GM19035 (cell line): Measurements from ENCODE around the gene SNX5.

Experiments
- ATAC-seq: cut with Tn5 transposase; IDR thresholded peaks from one replicate; pipeline ENCODE4 v1.9.1; 2021; ENCODE audit not compliant: unreplicated experiment

SNX5 gene

DNA sequence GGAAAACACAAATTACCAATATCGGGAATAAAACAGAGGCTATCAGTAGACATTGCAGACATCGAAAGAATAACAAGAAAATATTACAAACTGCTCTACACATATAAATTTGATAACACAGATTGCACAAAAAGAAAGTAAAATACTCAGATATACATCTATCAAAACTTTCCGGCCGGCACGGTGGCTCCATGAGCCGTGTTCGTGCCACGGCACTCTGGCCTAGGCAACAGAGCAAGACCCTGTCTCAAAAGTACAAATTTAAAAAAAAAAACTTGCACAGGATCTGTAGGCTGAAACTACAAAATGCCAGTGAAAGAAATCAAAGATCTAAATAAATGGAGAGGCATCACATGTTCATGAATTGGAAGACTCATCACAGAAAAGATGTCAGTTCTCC, 49.4 kb downstream of the SNX5 start:
- ATAC-seq = no peak

DNA sequence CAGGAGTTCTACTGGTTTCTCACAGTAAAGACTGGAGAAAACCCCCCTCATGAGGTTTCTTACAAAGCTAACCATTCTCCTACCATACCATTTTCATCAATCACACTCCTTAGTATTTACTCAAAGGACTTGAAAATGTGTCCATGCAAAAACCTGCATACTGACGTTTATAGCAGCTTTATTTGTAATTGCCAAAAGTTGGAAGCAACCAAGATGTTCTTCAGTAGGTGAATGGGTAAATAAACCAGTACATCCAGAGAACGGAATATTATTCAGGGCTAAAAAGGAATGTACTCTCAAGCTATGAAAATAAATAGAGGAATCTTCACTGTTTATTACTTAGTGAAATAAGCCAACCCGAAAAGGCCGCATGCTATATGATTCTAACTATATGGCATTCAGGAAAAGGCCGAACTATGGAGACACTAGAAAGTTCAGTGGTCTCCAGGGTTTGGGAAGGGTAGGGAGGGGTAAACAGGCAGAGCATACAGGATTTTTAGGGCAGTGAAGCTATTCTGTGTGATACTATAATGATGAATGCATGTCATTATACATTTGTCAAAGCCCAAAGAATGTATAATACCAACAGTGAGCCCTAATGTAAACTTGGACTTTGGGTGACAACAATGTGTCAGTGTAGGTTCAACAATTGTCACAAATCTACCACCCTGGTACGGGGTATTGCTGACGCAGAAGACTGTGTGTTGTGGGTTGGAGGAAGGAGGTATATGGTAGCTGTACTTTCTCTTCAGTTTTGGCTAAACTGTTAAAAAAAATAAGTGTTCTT, 50.6 kb downstream of the SNX5 start:
- no peak for ATAC-seq

DNA sequence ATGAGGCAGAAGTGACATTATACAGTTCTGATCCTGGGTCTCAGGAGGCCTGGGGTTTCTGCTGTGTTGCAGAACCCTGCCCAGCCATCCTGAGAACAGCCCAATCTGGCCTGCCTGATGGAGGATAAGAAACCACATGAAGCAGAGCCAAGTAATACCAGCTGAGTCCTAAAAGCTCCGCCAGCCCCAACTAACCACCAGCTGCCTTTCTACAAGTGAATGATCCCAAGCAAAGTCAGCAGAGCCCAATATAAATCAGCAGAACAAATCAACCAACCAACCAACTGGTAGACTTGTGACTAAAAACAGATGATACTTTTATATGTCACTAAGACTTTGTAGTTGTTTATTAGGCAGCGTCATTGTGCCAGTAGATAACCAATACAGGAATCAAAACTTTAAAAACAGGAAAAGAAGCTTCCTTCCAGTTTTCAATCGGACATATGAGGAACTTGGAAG, 52.1 kb downstream of the SNX5 start:
- ATAC-seq = no peak

DNA sequence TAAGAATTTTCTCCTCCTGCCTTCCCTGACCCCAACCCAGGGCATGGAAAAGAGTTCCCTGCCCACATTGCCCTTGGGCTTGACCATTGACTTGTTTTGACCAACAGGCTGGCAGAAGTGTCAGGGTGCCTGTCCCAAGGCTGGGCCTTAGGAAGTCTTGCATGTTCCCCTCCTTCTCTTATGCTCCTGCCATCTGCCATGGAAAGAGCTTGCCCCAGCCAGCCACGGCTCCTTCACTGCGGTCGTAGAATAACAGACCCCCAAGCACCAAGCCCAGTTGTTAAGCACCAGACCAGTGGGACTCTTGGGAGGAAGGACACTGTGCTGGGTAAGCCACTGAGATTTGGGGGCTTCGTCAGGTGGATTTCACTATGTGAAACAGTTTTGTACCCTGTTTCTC, 53.6 kb downstream of the SNX5 start:
- ATAC-seq = no peak

DNA sequence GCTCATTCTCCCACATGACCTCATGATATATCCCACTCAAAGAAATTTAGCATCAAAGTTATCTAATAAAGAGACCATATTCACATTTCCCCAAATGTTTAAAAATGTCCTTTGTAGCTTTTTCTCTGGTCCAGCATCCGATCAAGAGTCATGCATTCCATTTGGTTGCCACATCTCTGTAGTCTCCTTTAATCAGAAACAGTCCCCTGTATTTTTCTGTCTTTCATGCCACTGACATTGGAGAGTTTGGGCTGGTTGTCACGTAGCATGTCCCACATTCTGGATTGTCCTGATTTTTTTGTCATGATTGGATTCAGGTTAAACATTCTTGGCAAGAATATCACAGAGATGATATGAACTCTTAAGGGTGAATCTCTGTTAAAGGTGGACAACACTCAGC, 55.7 kb downstream of the SNX5 start:
- no peak for ATAC-seq

DNA sequence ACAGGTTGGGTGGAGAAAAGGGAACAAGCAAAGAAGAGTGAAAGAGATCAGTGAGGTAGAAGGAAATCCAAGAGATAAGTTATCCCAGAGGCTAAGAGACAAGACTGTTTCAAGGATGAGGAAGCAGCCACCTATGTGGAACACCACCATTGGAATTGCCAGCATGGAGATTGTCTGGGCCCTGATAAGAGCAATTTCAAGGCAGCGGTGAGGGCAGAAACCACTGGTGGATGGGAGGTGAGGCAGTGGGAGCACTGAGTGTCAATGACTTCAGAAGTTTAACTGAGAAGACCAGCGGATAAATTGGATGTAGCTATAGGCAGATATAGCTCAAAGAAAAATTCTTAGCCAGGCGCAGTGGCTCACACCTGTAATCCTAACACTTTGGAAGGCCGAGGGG, 56.7 kb downstream of the SNX5 start:
- no peak for ATAC-seq

DNA sequence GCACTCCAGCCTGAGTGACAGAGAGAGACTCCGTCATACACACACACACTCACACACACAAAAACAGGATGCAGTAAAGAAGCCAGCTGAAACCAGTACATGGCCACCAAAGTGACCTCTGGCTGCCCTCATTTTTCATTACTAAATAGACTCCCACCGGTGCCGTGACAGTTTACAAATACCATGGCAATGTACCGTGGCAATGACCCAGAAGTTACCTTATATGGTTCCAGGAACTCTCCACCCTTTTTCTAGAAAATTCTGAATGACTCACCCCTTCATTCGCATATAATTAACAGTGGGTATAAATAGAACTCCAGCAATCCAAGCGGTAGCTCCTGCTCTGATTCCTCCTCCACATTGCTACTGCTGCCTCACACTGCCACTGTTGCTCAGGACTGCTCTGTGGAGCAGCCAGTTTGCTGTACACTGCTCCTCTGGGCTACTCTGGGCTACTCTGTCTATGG, 57.7 kb downstream of the SNX5 start:
- no peak for ATAC-seq

DNA sequence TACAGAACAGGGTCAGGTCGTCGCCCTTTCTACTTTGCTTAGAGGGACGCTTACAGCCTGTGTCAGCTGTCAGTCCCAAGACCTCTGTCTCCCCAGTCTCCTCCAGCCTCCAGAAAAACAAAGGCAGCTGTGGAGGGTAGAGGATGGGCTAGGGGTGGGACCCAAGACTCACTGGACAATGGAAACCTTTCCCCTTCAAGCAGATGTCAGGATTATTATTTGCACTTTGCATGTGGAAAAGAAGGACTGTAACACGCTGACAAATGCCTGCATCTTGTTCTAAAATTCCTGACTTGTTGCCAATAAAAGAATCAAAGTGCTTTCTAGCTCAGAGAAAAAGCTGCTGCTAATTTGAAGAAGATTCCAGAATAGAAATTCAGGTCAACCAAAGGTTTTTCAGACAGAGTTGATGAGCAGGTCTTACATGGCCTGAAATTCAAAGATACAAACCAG, 58.7 kb downstream of the SNX5 start:
- no peak for ATAC-seq

DNA sequence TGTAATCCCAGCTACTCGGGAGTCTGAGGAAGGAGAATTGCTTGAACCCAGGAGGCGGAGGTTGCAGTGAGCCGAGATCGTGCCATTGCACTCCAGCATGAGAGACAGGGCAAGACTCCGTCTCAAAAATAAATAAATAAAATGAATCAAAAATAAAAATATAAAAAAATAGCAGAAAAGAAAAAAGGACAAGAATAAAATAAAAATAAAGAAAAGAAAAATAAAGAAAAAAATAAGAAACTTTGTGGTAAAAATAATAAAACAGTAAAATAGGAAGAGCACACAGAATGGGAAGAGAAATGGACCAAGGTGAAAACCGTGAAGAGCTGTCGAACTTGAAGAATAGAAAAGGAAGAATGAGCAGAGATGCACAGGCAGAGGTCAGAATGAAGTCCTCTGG, 63.0 kb downstream of the SNX5 start:
- no peak for ATAC-seq

DNA sequence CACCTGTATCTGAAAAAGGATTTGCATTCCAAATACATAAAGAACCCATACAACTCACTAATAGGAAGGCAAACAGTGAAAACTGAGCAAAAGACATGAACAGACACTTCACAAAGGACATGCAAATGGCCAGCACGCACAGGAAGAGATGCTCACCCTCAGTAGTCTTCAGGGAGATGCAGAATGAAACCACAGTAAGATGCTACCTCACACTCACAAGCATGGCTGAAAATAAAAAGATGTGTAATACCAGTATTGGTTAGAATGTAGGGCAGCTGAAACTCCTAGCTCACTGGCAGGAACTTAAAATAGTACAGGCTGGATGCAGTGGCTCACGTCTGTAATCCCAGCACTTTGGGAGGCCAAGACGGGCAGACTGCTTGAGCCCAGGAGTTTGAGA, 64.6 kb downstream of the SNX5 start:
- peak; percentile 76 for ATAC-seq

DNA sequence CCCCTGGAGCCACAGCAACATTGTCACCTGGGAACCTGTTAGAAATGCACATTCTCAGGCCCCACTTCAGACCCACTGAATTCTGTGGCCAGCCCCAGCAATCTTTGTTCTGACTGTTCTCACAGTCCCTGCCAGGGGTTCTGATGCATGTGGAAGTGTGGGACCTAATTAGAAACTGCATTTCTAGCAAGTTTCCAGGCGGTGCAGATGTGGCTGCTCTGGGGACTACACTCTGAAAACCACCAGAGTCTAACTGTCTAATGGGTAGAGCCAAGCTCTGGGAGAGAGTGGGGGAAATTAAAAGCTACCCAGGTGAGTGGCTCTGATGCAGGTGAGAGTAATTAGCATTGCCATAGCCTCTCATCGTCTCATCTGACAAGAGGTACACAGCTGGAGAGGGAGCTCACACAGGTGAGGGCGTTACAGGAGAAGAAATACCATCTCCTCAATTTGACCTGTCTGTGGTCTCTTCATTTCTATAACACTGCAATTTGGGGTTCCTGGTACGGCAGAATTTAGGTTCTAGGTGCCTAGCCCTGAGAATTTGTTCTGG, 66.0 kb downstream of the SNX5 start:
- no peak for ATAC-seq

DNA sequence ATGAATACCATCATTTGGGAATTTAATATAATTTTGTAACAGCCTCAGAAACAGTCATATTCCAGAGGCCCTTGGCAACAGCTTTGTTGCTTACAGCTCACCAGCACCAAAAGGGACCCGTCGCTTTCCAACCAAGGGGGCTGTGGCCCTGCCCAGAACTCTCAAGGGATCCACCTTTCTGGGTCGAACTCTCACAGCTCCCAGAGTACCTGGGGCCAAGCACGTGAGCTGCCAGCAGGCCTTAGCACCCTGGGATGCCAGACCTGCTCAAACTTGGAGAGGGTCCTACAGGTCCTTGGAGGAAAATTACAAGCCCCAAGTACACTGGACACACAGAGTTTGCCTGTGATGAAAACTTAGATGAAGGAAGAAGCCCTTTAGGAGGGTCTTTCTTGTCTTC, 66.6 kb downstream of the SNX5 start:
- ATAC-seq = no peak

DNA sequence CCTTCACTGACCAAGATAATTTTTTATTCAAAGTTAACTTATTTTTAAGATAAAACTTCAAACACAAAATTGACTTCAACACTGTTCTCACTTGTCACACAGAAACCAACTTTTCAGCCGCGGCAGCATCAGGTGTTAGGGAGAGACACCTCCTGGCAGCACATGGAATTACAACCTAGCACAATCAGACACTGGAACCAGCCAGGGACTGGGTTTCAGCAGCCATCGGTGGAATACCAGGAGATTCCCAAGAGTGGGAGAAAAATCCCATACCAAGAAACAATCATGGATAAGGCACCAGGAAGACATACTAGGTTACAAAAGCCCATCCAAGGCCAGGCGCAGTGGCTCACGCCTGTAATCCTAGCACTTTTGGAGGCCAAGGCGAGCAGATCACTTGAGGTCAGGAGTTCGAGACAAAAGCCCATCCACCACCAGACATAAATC, 70.0 kb downstream of the SNX5 start:
- no peak for ATAC-seq

DNA sequence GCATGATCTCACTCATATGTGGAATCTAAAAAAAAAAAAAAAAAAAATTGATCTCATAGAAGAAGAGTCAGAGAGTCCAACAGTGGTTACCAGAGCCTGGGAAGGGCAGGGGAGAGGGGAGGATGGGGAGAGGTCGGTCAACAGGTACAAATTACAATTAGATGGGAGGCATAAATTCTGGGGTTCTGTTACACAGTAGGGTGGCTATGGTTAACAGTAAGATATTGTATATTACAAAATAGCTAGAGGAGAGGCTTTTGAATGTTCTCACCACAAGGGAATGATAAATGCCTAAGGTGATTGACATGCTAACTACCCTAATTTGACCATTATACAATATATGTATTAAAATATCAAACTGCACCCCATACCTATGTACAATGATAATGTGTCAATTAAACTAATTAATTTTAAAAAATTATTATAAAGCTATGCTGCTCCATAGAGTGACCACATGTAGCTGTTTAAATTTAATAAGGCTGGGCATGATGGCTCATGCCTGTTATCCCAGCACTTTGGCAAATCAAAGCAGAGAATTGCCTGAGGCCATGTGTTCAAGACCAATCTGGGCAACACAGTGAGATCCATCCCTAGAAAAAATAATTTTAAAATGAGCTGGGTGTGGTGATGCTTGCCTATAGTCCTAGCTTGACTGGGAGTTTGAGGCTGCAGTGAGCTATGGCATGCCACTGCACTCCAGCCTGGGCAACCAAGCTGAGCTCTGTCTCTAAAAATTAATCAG, 70.9 kb downstream of the SNX5 start:
- no peak for ATAC-seq

DNA sequence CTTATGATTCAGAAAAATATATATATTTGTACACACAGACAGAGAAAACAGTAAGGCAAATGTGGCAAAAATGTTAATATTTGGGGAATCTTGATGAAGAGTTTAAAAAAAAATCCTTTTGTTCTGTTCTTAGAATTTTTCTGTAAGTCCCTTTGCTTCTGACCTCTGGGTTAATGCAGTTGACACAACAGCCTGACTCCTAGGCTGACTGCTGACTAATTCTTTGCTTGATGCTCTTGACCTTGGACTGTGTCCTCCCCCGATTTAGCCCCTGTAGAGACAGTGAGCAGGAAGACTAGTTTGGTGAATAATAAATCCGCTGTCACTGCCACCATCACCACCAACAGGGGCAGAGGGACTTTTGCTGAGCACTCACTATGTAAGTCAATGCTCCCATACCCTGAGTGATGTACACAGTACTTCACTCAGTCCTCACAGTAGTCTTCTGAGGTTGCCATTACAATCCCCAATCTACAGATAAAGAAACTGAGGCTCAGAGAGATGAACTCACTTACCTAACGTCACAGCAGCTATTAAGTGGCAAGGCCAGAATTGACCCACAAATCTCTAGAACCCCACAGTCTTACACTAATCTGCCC, 71.7 kb downstream of the SNX5 start:
- ATAC-seq = no peak

DNA sequence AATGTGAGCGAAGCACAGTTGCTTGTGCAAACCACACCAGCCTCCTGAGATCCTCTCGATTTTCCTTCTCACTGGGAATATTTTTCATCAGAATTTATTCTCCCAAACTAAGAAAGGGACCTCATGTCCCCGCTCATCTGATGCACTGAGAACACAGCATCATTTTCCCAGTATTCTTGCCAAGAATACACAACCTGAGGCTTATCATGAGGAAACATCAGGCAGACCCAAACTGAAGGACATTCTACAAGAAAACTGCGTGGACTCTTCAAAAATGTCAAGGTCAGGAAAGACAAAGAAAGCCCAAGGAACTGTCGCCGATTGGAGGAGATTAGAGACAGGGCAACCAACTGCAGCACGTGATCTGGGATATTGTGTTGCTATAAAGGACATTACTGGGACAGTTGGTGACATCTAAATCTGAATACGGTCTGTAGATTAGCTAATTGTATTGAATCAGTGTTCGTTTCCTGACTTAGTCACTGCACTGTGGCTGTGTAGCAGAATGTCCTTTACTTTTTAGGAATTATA, 72.3 kb downstream of the SNX5 start:
- ATAC-seq = no peak

DNA sequence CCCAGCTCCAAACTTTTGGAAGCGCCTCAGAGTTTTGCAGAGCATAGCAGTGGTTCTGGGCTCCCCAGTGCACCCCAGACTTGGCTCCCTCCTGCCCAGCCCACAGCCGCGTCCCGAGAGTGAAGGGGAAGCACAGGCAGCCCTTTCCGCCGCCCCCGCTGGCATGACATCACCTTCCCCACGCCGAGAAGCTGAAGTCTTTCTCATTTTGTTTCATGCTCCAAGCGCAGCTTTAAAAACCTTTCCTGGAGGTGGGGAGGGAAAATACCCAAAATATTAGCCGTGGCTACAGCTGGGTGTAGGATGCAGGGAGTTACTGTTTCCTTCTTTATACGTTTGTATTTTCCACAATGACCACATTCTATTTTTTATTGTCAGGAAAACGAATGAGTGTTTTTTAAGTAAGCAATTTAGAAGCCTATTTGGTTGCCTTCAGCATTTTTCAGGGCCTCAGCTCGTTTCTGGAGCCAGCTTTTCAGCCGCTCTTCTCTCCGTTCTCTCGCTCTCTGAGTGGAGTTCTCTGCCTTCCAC, 72.9 kb downstream of the SNX5 start:
- ATAC-seq = peak; percentile 67

DNA sequence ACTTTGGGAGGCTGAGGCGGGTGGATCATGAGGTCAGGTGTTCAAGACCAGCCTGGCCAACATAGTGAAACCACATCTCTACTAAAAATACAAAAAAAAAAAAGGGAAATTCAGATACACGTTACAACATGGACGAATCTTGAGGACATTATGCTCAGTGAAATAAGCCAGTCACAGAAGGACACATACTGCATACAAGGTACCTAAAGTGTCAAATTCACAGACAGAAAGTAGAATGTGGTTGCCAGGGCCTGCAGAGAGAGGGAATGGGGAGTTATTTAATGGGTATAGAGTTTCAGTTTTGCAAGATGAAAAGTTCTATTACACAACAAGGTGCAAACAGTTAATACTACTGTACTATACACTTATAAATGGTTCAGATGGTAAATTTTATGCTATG, 75.1 kb downstream of the SNX5 start:
- ATAC-seq = no peak

DNA sequence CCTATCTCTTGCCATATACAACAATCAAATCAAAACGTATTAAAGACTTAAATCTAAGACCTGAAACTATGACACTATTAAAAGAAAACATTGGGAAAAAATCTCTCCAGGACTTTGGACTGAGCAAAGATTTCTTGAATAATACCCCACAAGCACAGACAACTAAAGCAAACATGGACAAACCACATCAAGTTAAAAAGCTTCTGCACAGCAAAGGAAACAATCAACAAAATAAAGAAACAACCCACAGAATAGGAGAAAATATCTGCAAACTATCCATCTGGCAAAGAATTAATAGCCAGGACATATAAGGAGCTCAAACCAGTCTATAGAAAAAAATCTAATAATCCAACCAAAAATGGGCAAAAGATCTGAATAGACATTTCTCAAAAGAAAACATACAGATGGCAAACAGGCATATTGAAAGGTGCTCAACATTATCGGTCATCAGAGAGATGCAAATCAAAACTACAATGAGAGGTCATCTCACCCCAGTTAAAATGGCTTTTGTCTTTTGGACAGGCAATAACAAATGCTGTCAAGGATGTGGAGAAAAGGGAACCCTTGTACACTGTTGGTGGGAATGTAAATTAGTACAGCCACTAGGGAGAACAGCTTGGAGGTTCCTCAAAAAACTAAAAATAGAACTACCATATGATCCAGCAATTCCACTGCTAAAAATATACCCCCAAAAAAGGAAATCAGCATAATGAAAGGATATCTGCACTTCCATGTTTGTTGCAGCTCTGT, 76.2 kb downstream of the SNX5 start:
- ATAC-seq = no peak
